Ureter (tissue), 1 donor: ENCODE results near the gene THSD4. TPM values are rescaled to one million over a fixed set of nuclear protein-coding genes. Genes with fewer than 3 reads are reported as not detected.

ENCODE experiments used
- DNase-seq: peaks from one replicate; pipeline ENCODE4 v3.0.0-alpha.2; 2020; ENCODE audit warnings: low spot score
- total RNA-seq: library from RNA; stranded (reverse); gene quantifications from one replicate; pipeline ENCODE4 v1.2.4, GENCODE V29; 2023
- donor health status: DM: yes; HTN: yes; CAD: no.

Gene THSD4
- total RNA-seq, 1 donor from 2014 or later: 57.9 TPM

- no peak for DNase-seq
Observed at GRCh38 chr15:71329497-71330260, 214.4 kb downstream of the THSD4 start.

- DNase-seq: no peak
Observed at GRCh38 chr15:71330638-71331162, 215.4 kb downstream of the THSD4 start.

GRCh38 chr15:71331173-71331572, 215.9 kb downstream of the THSD4 start:
- DNase-seq: no peak

GRCh38 chr15:71332431-71333004, 217.2 kb downstream of the THSD4 start:
- no peak for DNase-seq

- no peak for DNase-seq
Observed at GRCh38 chr15:71333136-71333700, 217.9 kb downstream of the THSD4 start.

- DNase-seq: no peak
Observed at GRCh38 chr15:71333839-71334238, 218.6 kb downstream of the THSD4 start.

- no peak for DNase-seq
Observed at GRCh38 chr15:71334434-71334833, 219.2 kb downstream of the THSD4 start.

- no peak for DNase-seq
Observed at GRCh38 chr15:71334873-71335272, 219.6 kb downstream of the THSD4 start.

- no peak for DNase-seq
Observed at GRCh38 chr15:71335591-71335990, 220.3 kb downstream of the THSD4 start.

- DNase-seq: no peak
Observed at GRCh38 chr15:71336671-71337070, 221.4 kb downstream of the THSD4 start.

- DNase-seq: peak; percentile 56
Observed at GRCh38 chr15:71337197-71337845, 222.1 kb downstream of the THSD4 start.

- DNase-seq: no peak
Observed at GRCh38 chr15:71338265-71338664, 223.0 kb downstream of the THSD4 start.

GRCh38 chr15:71338827-71339542, 223.7 kb downstream of the THSD4 start:
- no peak for DNase-seq

- DNase-seq: no peak
Observed at GRCh38 chr15:71341811-71342550, 226.7 kb downstream of the THSD4 start.

GRCh38 chr15:71342658-71343057, 227.4 kb downstream of the THSD4 start:
- no peak for DNase-seq

- DNase-seq: no peak
Observed at GRCh38 chr15:71344316-71344715, 229.0 kb downstream of the THSD4 start.

- DNase-seq: no peak
Observed at GRCh38 chr15:71345186-71345585, 229.9 kb downstream of the THSD4 start.

GRCh38 chr15:71346464-71346863, 231.2 kb downstream of the THSD4 start:
- DNase-seq: no peak

GRCh38 chr15:71348597-71348996, 233.3 kb downstream of the THSD4 start:
- DNase-seq: no peak

GRCh38 chr15:71349336-71349735, 234.1 kb downstream of the THSD4 start:
- DNase-seq: no peak
